ENCODE data around the gene LSM7.
"Not testable (repeated sequence)": the region's sequence is repeated elsewhere in the genome, so short reads cannot be mapped to it uniquely, and the experiment has no call there.

The LSM7 gene

GRCh38 chr19:2289714-2290435 lies 38.5 kb downstream of the LSM7 start:
- Histone ChIP-seq H3K27me3 (ENCODE audit: insufficient read depth, low read length) (peaks cover 83% of the 10 kb centered on the region), H3K27ac (ENCODE audit: low read depth, low read length) (no peak overlapping the region), H3K9ac (ENCODE audit: low read depth, low read length) (peak overlapping the region; percentile 3; the same call in 1 of the 2 replicates), H3K4me3 (ENCODE audit: low read length) (peak overlapping the region; percentile 49), H3K36me3 (ENCODE audit: insufficient read depth, low read length) (no peaks in the 10 kb centered on the region), H3K9me3 (ENCODE audit: insufficient read depth, low read depth, low read length) (no peaks in the 10 kb centered on the region), H3K4me1 (ENCODE audit: insufficient read depth, low read length) (no peaks in the 10 kb centered on the region)
- WGBS: 5% methylated on average over 74 of the region's 74 CpGs

GRCh38 chr19:2288818-2289713 lies 39.3 kb downstream of the LSM7 start:
- no peak overlapping the region for H3K4me3 ChIP-seq (ENCODE audit: low read length)
- WGBS: 75% methylated on average over 28 of the region's 28 CpGs
- H3K27ac ChIP-seq (ENCODE audit: low read depth, low read length): no peak overlapping the region
- H3K9ac ChIP-seq (ENCODE audit: low read depth, low read length): no peak overlapping the region
- H3K36me3 ChIP-seq (ENCODE audit: insufficient read depth, low read length): no peaks in the 10 kb centered on the region
- no peaks in the 10 kb centered on the region for H3K9me3 ChIP-seq (ENCODE audit: insufficient read depth, low read depth, low read length)
- H3K27me3 ChIP-seq (ENCODE audit: insufficient read depth, low read length): peaks cover 78% of the 10 kb centered on the region
- H3K4me1 ChIP-seq (ENCODE audit: insufficient read depth, low read length): no peaks in the 10 kb centered on the region

DNA sequence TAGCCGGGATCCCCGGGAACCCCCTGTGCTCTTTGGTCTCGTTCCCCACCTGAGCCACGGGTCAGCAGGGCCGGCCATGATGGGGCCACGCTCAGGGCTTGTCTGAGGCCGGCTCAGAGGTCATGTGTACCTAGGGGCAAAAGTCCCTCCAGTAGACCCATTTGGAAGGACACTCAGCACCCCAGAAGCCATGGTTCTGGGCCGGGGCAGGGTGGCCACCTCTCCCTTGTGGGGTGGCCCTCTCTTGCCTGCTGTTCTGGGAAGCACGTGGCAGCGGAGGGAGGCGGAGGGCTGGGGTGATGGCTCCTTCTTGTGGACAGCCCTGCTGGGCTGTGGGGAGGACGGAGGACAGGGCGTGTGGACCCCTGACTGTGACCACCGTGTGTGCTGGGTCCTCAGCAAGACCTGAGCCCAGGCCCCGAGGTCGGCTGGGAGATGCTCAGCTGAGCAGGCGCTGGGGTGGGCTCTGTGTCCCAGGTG lies 40.0 kb downstream of the LSM7 start:
- Histone ChIP-seq H3K9me3 (ENCODE audit: insufficient read depth, low read depth, low read length) (no peaks in the 10 kb centered on the region), H3K9ac (ENCODE audit: low read depth, low read length) (no peak overlapping the region), H3K36me3 (ENCODE audit: insufficient read depth, low read length) (no peaks in the 10 kb centered on the region), H3K27ac (ENCODE audit: low read depth, low read length) (no peak overlapping the region), H3K4me1 (ENCODE audit: insufficient read depth, low read length) (no peaks in the 10 kb centered on the region), H3K27me3 (ENCODE audit: insufficient read depth, low read length) (peaks cover 71% of the 10 kb centered on the region), H3K4me3 (ENCODE audit: low read length) (no peak overlapping the region)
- 87% methylated on average over 17 of the region's 17 CpGs for WGBS

DNA sequence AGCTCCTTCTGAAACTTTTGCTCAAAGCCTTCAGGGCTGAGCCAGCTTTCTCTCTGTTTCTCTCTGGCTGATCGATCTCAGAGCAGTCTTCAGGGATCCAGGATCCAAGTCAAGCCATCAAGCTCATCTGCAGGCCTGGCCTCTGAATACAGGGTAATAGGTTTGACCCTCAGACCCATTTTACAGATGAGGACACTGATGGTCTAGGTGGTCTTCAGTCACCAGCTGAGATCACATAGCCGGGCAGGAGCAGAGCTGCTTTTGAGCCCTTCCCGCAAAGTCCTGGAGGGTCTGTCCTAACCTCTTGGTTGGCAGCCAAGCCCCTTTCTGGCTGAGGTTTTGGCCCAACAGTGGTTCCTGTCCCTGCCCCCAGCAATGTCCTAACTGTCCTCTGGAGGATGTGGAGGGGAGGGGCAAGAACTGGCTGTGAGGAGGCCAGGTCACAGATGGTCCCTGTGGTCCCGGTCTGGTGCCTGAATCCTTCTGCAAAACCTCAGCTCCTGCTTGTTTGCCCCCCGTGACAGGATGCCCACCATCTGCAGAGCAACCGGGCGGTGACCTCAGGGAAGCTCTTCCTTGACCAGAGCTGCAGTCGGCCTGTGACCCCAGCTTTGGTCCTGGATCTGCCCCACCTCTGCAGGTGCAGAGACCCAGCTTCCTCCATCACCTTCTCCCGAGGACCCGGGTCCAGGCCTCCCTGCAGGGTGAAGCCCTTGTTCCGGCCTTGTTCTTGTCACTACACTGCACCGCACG lies 40.6 kb downstream of the LSM7 start:
- no peaks in the 10 kb centered on the region for H3K36me3 ChIP-seq (ENCODE audit: insufficient read depth, low read length)
- H3K9ac ChIP-seq (ENCODE audit: low read depth, low read length): no peak overlapping the region
- no peak overlapping the region for H3K4me3 ChIP-seq (ENCODE audit: low read length)
- no peaks in the 10 kb centered on the region for H3K9me3 ChIP-seq (ENCODE audit: insufficient read depth, low read depth, low read length)
- H3K27me3 ChIP-seq (ENCODE audit: insufficient read depth, low read length): peaks cover 73% of the 10 kb centered on the region
- 85% methylated on average over 13 of the region's 13 CpGs for WGBS
- H3K4me1 ChIP-seq (ENCODE audit: insufficient read depth, low read length): no peaks in the 10 kb centered on the region
- H3K27ac ChIP-seq (ENCODE audit: low read depth, low read length): no peak overlapping the region

GRCh38 chr19:2286402-2287140 lies 41.8 kb downstream of the LSM7 start:
- Histone ChIP-seq H3K27ac (ENCODE audit: low read depth, low read length) (no peak overlapping the region), H3K27me3 (ENCODE audit: insufficient read depth, low read length) (peaks cover 73% of the 10 kb centered on the region), H3K9ac (ENCODE audit: low read depth, low read length) (no peak overlapping the region), H3K36me3 (ENCODE audit: insufficient read depth, low read length) (no peaks in the 10 kb centered on the region), H3K4me1 (ENCODE audit: insufficient read depth, low read length) (no peaks in the 10 kb centered on the region), H3K4me3 (ENCODE audit: low read length) (no peak overlapping the region), H3K9me3 (ENCODE audit: insufficient read depth, low read depth, low read length) (no peaks in the 10 kb centered on the region)
- WGBS: 85% methylated on average over 20 of the region's 20 CpGs

DNA sequence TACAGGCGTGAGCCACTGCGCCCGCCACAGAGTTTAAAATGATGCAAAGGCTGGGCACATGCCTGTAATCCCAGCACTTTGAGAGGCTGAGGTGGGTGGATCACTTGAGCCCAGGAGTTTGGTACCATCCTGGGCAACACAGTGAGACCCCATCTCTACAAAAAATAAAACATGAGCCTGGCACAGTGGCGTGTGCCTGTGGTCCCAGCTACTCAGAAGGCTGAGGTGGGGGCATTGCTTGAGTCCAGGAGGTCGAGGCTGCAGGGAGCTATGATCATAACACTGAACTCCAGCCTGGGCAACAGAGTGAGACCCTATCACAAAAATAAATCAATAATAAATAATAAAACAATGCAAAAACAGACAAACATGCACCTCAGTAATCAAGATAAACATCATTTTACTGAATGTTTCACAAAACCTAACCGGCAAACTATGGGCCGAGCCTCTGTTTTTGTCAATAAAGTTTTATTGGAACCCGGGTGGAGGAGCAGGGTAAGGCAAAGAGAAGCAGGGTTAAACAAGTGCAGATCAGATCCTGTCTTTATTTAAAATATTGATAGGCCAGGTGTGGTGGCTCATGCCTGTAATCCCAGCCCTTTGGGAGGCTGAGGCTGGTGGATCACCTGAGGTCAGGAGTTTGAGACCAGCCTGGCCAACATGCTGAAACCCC lies 44.4 kb downstream of the LSM7 start:
- WGBS: 93% methylated on average over 8 of the region's 8 CpGs
- H3K36me3 ChIP-seq (ENCODE audit: insufficient read depth, low read length): no peaks in the 10 kb centered on the region
- no peak overlapping the region for H3K27ac ChIP-seq (ENCODE audit: low read depth, low read length)
- H3K4me1 ChIP-seq (ENCODE audit: insufficient read depth, low read length): no peaks in the 10 kb centered on the region
- no peak overlapping the region for H3K4me3 ChIP-seq (ENCODE audit: low read length)
- no peaks in the 10 kb centered on the region for H3K9me3 ChIP-seq (ENCODE audit: insufficient read depth, low read depth, low read length)
- H3K27me3 ChIP-seq (ENCODE audit: insufficient read depth, low read length): peaks cover 48% of the 10 kb centered on the region
- H3K9ac ChIP-seq (ENCODE audit: low read depth, low read length): no peak overlapping the region

GRCh38 chr19:2282862-2283237 lies 45.5 kb downstream of the LSM7 start:
- Histone ChIP-seq H3K4me3 (ENCODE audit: low read length) (0 out of 2 replicates have a peak overlapping the region, but pooled peaks have one; percentile 52), H3K36me3 (ENCODE audit: insufficient read depth, low read length) (no peaks in the 10 kb centered on the region), H3K4me1 (ENCODE audit: insufficient read depth, low read length) (no peaks in the 10 kb centered on the region), H3K27me3 (ENCODE audit: insufficient read depth, low read length) (peaks cover 36% of the 10 kb centered on the region), H3K9me3 (ENCODE audit: insufficient read depth, low read depth, low read length) (no peaks in the 10 kb centered on the region), H3K27ac (ENCODE audit: low read depth, low read length) (no peak overlapping the region), H3K9ac (ENCODE audit: low read depth, low read length) (no peak overlapping the region)
- WGBS: 69% methylated on average over 11 of the region's 11 CpGs

DNA sequence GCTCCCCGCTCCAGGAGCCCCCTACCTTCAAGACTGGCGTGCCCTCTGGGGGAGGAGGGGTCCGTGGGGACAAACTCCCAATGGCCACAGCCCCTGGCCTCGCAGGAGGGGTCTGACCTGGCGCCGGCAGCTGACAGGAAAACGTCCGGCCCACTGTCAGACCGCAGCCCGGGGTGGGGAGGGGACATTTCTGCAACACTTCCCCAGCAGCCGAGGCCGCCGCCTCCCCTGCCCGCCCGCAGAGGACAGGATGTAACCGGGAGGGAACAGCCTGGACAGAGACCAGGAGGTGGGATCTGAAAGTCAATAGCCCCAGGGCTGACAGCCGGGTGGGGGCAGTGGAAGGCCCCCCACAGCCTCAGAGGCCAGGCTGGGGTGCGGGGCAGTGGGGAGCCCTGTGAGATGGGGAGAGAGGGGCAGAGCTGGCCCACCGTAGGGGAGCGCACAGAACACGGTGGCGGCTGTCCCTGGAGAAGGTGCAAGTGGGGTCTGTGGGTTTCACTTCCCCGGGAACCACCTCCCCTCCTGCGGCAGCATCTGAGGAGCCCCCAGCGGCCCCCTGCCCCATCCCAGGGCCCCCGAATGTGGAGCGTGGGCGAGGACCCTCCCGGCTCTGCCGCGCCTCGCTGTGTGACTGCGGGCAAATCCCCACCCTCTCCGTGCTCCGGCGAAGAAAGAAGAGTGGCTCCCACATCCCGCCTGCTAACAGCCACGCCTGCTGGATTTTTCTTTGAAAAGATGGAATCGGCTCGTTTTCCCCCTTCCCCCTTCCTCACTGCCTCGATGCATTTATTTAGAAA lies 46.1 kb downstream of the LSM7 start, which contains the start of gene PEAK3:
Gene PEAK3 (minus strand): TSS at position 114 of the 800 bp plus-strand sequence. CDS start 1,244 bp downstream, outside the sequence.
- H3K9ac ChIP-seq (ENCODE audit: low read depth, low read length): no peak within 1 kb of the TSS
- H3K4me3 ChIP-seq (ENCODE audit: low read length): peak within 1 kb of the TSS; percentile 52

GRCh38 chr19:2281265-2282061 lies 46.9 kb downstream of the LSM7 start:
- H3K9me3 ChIP-seq (ENCODE audit: insufficient read depth, low read depth, low read length); H3K27ac ChIP-seq (ENCODE audit: low read depth, low read length); H3K36me3 ChIP-seq (ENCODE audit: insufficient read depth, low read length); H3K9ac ChIP-seq (ENCODE audit: low read depth, low read length); H3K4me1 ChIP-seq (ENCODE audit: insufficient read depth, low read length): not testable (repeated sequence)
- Histone ChIP-seq H3K27me3 (ENCODE audit: insufficient read depth, low read length) (peaks cover 24% of the 10 kb centered on the region), H3K4me3 (ENCODE audit: low read length) (peak overlapping the region; percentile 52)
- WGBS: 40% methylated on average over 15 of the region's 16 CpGs

More for the DNA sequence above, 46.1 kb downstream of the LSM7 start, which contains the start of gene PEAK3:
- 4% methylated on average over 38 of the region's 41 CpGs for WGBS
- Histone ChIP-seq H3K4me1 (ENCODE audit: insufficient read depth, low read length) (no peaks in the 10 kb centered on the region), H3K27me3 (ENCODE audit: insufficient read depth, low read length) (peaks cover 30% of the 10 kb centered on the region), H3K36me3 (ENCODE audit: insufficient read depth, low read length) (no peaks in the 10 kb centered on the region), H3K9me3 (ENCODE audit: insufficient read depth, low read depth, low read length) (no peaks in the 10 kb centered on the region), H3K27ac (ENCODE audit: low read depth, low read length) (no peak within 1 kb of the TSS)
